GM21528 (cell line): ENCODE data around the gene PDZD11.
"Not testable (repeated sequence)": the region's sequence is repeated elsewhere in the genome, so short reads cannot be mapped to it uniquely, and the experiment has no call there.

Source experiments
- ATAC-seq: cut with Tn5 transposase; IDR thresholded peaks from one replicate; pipeline ENCODE4 v1.9.1; 2021; ENCODE audit warnings: mild to moderate bottlenecking, moderate library complexity; ENCODE audit not compliant: unreplicated experiment, low FRiP score

The PDZD11 gene

GRCh38 chrX:70289793-70290770 lies at the start of gene PDZD11, which contains the start of gene KIF4A:
TSS of gene PDZD11 (minus strand) at chrX:70289927. CDS start at chrX:70289341, 586 bp downstream.
TSS of gene KIF4A (plus strand) at chrX:70290104. CDS start at chrX:70290459, 355 bp downstream.
- ATAC-seq, result peak; percentile 98

DNA sequence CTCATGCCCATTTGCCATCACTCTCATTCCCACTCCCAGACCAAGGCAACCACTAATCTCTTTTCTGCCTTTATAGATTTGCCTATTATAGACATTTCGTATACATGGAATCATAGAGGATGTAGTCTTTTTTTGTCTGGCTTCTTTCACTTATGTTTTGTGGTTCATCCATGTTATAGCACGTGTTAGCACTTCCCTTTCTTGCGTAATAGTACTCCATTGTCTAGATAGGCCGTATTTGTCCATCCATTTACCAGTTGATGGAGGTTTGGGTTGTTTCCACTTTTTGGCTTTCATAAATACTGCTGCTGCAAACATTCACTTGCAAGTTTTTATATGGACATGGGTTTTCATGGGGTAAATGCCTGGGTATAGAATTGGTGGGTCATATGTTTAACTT lies 48.6 kb upstream of the PDZD11 start:
- no peak for ATAC-seq

GRCh38 chrX:70336767-70337166 lies 47.0 kb upstream of the PDZD11 start:
- ATAC-seq, result peak; percentile 100

DNA sequence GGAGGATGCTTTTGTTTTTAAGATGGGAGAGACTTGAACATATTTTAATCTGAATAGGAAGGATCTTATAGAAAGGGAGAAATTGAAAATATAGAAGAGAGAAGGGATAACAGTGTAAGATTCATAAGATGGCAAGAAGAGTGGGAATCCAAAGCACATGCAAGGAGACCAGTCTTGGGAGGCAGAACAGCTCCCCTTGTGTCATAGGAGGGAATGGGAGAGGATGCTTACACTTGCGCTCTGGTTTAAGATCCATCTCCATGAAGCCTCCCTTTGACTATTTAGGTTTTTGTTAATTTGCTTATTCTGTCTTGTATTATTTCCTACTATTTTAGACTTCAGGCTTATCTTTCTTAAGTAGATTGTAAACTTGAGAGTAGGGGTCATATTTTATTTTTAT lies 42.9 kb upstream of the PDZD11 start:
- ATAC-seq, result no peak

DNA sequence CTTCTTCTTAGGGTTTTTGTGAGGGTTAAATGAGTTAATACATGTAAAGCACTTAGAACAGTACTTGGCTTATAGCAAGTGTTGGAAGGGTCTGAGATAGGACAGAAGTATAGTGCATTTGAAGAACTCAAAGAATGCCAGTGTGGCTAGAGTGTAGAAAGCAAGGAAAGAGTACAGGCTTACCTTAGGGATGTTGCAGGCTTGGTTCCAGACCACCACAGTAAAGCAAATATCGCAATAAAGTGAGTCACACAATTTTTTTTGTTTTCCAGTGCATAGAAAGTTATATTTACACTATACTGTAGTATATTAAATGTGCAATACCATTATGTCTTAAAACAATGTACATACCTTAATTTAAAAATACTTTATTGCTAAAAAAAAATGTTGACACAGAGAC lies 41.4 kb upstream of the PDZD11 start:
- ATAC-seq, result no peak

DNA sequence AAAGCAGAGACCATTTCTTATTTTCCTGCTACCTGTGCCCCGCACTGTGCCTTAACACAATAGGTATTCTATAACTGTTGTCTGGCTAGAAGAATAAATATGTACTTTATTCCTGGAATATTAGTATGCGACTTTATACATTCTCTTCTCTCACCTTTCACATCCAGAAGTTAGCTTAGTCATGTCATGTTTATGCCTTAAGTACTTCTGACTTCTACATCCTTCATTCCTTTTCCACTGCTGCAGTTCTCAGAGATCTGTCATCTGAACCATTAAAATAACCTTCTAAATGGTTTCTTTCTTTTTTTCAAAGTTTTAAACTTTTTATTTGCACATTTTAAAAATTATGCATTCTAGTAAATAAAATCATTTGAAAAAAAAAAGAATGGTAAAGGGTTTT lies 34.6 kb upstream of the PDZD11 start:
- no peak for ATAC-seq

DNA sequence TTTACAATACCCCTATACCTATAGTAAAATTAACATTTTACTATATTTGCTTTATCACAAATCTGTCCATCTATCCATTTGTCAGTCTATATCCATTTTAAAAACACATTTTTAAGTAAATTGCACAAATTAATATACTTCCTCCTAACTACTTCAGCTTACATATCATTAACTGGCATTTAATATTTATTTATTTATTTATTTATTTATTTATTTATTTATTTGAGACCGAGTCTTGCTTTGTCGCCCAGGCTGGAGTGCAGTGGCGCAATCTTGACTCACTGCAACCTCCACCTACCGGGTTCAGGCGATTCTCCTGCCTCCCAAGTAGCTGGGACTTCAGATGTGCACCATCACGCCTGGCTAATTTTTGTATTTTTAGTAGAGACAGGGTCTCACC lies 33.9 kb upstream of the PDZD11 start:
- ATAC-seq, result not testable (repeated sequence)

DNA sequence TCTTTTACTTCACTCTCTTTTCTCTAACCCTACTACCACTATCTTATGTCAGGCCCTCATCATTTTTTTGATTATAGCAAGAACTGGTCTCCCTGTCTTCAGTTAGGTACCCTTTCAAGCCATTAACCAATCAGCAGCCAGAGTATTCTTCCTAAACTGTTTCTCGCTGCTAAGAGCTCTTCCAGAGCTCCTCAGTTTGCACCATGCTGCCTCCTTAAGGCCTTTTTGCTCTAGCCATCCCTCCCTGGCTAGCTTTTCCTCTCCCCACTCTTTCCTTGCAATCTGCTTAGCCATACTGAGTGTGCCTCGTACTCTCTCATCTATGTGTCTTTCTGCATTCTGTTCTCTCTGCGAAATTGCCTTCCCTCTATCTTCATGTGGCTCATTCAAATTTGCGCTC lies 33.1 kb upstream of the PDZD11 start:
- no peak for ATAC-seq

- no peak for ATAC-seq
Observed at GRCh38 chrX:70313503-70313902, 23.8 kb upstream of the PDZD11 start.

DNA sequence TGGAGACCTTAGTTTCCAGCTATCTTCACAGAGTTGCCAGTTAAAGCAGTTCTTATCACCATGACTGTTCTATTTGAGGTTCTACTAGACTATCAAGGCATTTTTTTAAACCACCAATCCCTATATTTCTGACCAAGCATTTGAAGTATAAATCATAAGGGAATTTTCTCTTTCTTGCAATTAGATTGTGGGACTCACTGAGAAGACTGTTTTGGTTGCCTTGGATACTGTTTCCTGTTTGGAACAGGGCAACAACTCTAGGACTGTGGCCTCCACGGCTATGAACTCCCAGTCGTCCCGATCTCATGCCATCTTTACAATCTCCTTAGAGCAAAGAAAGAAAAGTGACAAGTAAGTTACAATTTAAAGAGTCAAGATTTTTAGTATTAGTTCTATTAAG lies 12.0 kb upstream of the PDZD11 start:
- no peak for ATAC-seq

- no peak for ATAC-seq
Observed at GRCh38 chrX:70293621-70294020, 3.9 kb upstream of the PDZD11 start.

DNA sequence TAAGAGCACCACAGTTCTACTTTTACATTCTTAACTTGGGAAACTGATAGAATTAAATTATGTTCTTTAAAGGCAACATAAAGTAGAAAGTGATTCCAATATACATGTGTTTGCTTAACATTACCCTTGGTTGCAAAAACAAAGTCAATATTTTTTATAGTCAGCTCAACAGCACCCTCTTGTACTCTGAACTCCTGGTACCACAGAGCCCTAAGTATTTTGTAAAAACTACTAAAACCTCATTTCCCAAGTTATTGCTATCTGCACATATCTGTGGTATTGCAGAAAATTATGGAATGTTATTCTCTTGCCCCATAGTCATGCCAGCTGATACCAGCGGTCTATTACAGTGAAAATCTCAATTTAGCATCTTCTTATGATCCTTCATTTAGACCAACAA lies 3.1 kb upstream of the PDZD11 start:
- ATAC-seq, result no peak

- peak; percentile 19 for ATAC-seq
Observed at GRCh38 chrX:70289168-70289792, 447 bp downstream of the PDZD11 start.

DNA sequence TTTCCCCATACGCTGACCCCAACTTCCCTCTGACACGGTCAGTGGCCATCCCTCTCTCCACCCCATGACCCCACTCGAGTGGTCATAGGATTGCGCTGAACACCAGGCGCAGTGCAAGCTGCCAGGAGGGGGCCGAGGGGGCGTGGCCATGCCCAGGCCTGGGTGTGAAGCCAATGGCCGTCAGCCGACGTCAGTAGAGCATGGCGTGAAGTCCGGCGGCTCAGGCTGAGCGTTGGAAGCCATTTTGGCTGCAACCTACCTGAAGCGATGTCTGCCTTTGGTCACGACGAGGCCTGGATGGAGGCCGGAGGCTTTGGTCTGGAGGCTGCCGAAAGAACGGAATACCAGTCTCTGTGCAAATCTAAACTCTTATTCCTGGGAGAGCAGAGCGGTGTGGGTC lies 7.8 kb downstream of the PDZD11 start, which contains the start of gene RAB41:
Gene RAB41, plus strand, starts transcription at position 222 of the 400 bp plus-strand sequence. Its CDS starts 46 bp downstream, at position 268.
- ATAC-seq, result no peak

DNA sequence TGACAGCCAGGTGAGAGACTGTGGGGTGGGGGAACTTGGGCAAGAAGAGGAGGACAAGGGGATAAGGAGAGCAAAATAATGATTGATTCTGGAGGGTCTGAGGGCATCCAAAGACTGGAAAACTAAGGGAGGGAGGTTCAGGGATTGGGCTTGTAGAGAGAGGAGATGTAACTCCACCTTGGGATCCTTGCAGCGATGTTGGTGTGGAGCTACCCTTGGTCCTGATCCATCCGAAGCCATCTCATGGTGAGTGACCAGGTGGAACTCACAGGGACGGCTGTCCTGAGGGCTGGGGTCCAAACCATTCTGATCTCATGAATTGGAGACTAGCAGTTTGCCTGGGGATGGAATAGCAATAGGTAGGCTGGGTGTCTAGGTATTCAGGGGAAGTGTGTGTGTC lies 9.2 kb downstream of the PDZD11 start:
- no peak for ATAC-seq

DNA sequence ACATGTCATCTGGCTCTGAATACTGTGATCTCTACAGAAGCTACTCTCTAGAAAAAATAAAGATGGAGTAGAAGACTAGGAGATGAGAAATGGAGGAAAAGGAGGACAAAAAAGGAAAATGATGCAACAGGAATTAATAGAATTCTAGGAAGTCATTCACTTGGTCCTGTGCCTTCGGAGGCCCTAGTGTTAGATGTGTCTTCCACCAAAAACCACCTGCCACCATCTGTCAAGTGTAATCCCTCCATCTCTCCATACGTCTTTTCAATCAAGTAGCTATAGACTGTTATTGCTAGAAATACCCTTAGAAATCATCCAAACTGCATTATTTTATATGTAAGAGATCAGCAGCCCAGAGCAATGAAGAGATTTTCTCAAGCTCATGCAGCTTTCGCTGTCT lies 10.6 kb downstream of the PDZD11 start:
- no peak for ATAC-seq

- ATAC-seq, result not testable (repeated sequence)
Observed at GRCh38 chrX:70274029-70274428, 15.7 kb downstream of the PDZD11 start.

- no peak for ATAC-seq
Observed at GRCh38 chrX:70268034-70268433, 21.7 kb downstream of the PDZD11 start, which contains the start of gene ARR3. TSS of gene ARR3 (plus strand) at chrX:70268334. CDS start at chrX:70269386, 1,052 bp downstream.

- ATAC-seq, result no peak
Observed at GRCh38 chrX:70264784-70265183, 24.9 kb downstream of the PDZD11 start.

GRCh38 chrX:70262952-70263567 lies 26.7 kb downstream of the PDZD11 start:
- ATAC-seq, result no peak

DNA sequence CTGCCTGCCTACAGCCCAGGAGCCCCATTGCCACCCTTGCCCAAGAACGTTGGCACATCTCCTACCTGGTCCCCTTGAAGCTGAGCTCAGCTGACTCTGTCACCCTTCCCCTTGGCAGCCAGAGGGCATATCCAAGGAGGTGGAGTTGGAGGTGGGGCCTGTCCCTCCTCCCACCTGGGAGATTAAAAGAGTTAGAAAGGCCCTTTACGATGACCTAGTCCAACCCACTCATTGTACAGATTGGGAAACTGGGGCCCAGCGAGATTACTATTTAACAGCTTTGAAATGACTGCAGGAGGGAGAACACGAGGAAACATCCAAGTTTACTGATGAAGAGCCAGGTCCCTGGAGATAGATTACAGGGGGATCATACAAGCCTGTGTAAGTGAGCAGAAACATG lies 29.6 kb downstream of the PDZD11 start, which contains the start of gene P2RY4:
Gene P2RY4, minus strand, starts transcription at position 101 of the 400 bp plus-strand sequence. CDS start 580 bp downstream, outside the sequence.
- ATAC-seq, result no peak
